Gastroesophageal sphincter (tissue), 4 donors: Measurements from ENCODE around the gene AGTR1. TPM values are rescaled to one million over a fixed set of nuclear protein-coding genes. Genes with fewer than 3 reads are reported as not detected.

Source experiments
- ATAC-seq: fragments of 150-250 bp; one replicate; pipeline ENCODE4 v1.9.1; 2016; ENCODE audit warnings: mild to moderate bottlenecking, moderate library complexity
- H3K27ac ChIP-seq, 4 donors: fragments of 200-600 bp; sonication (generic) in 3 of 4; 1 replicate in 3 of 4; 2 replicates in 1 of 4; pipeline ENCODE4 v1.5.1; 2016 to 2019
- H3K27me3 ChIP-seq: fragments of 200-600 bp; sonication (generic); one replicate; pipeline ENCODE4 v1.5.1; 2019
- H3K36me3 ChIP-seq, 2 donors: fragments of 200-600 bp; sonication (generic); one replicate each; pipeline ENCODE4 v1.5.1; 2019; ENCODE audit warnings: control low read depth in 1 of 2
- H3K4me1 ChIP-seq, 3 donors: fragments of 200-600 bp; sonication (generic); 1 replicate in 2 of 3; 2 replicates in 1 of 3; pipeline ENCODE4 v1.5.1; 2016 to 2019; ENCODE audit warnings: control low read depth in 2 of 3
- H3K4me3 ChIP-seq, 2 donors: fragments of 200-600 bp; sonication (generic); one replicate each; pipeline ENCODE4 v1.5.1; 2019; ENCODE audit warnings: mild to moderate bottlenecking in 1 of 2, moderate library complexity in 1 of 2
- H3K9me3 ChIP-seq, 3 donors: fragments of 200-600 bp; sonication (generic); one replicate each; pipeline ENCODE4 v1.5.1; 2017 to 2019; ENCODE audit warnings: control low read depth in 2 of 3
- CTCF ChIP-seq, 4 experiments: fragments of 200-600 bp in 2 of 4; fragments of 450-650 bp in 2 of 4; sonication (generic) in 1 of 4; IDR thresholded peaks; one replicate each; pipeline ENCODE4 v1.5.1; 2017 to 2019; ENCODE audit warnings: antibody characterized with exemption in 4 of 4, mild to moderate bottlenecking in 2 of 4, moderate library complexity in 2 of 4
- EP300 ChIP-seq: sonication (generic); formaldehyde crosslinking; IDR thresholded peaks from one replicate; pipeline ENCODE4 v1.6.1; 2017; ENCODE audit warnings: antibody characterized with exemption, mild to moderate bottlenecking
- POLR2A ChIP-seq, 2 donors: fragments of 450-650 bp; IDR thresholded peaks; one replicate each; pipeline ENCODE4 v1.6.1; 2017; ENCODE audit warnings: antibody characterized with exemption in 2 of 2, mild to moderate bottlenecking in 2 of 2, moderate library complexity in 1 of 2
- POLR2AphosphoS5 ChIP-seq: sonication (generic); formaldehyde crosslinking; IDR thresholded peaks from one replicate; pipeline ENCODE4 v1.6.1; 2017; ENCODE audit warnings: antibody characterized with exemption
- WGBS, 2 donors: methylation state at CpG; one replicate each; pipeline ENCODE4 v1.1.5; 2018; ENCODE audit warnings: low coverage in 1 of 2; 5-methylcytosine and 5-hydroxymethylcytosine counted together
- small RNA-seq, 4 donors: library from RNA; depleted of rRNA; stranded (forward); fragments of <200 nt; gene quantifications; one replicate each; pipeline ENCODE3, GENCODE V24; 2016
- total RNA-seq, 4 donors: library from RNA; depleted of rRNA; stranded (reverse); fragments of >200 nt; gene quantifications; one replicate each; pipeline ENCODE4 v1.1.0, GENCODE V29; 2016

Gene AGTR1
- total RNA-seq, 4 donors from 2014 or later, result 13.4 to 32.4 (median 22.0) TPM

- Histone ChIP-seq H3K4me3 (no peak overlapping the region), H3K36me3 (no peaks in the 10 kb centered on the region), H3K27me3 (no peaks in the 10 kb centered on the region), H3K4me1 (no peaks in the 10 kb centered on the region), H3K27ac (peak overlapping the region in 2 of 4 donors; percentile 27 to 41), H3K9me3 (peaks cover 0 to 8% (median 0%) of the 10 kb centered on the region in 3 donors)
- WGBS, 2 donors, result 55 to 81% methylated on average over 2 of the region's 2 CpGs
- no peak for ATAC-seq
- TF ChIP-seq POLR2AphosphoS5 (no peak), CTCF (IDR thresholded peaks at IDR 0.05) (no peak), EP300 (no peak), POLR2A (IDR thresholded peaks at IDR 0.05) (no peak)
Measured at GRCh38 chr3:148790370-148790769, 92.7 kb downstream of the AGTR1 start.

- no peaks in the 10 kb centered on the region for H3K4me1 ChIP-seq
- H3K4me3 ChIP-seq, result no peak overlapping the region
- TF ChIP-seq CTCF (IDR thresholded peaks at IDR 0.05) (no peak), POLR2A (IDR thresholded peaks at IDR 0.05) (no peak), EP300 (no peak), POLR2AphosphoS5 (no peak)
- peak; percentile 77 for ATAC-seq
- H3K27ac ChIP-seq, result peak overlapping the region in 2 of 4 donors; percentile 41
- no peaks in the 10 kb centered on the region for H3K36me3 ChIP-seq
- 54 to 61% methylated on average over 6 of the region's 6 CpGs for WGBS, 2 donors
- no peaks in the 10 kb centered on the region for H3K27me3 ChIP-seq
- peaks cover 0 to 5% (median 0%) of the 10 kb centered on the region in 3 donors for H3K9me3 ChIP-seq
Measured at GRCh38 chr3:148790851-148791735, 93.4 kb downstream of the AGTR1 start.

GRCh38 chr3:148791920-148792319 is 94.2 kb downstream of the AGTR1 start:
- TF ChIP-seq CTCF (IDR thresholded peaks at IDR 0.05) (no peak), EP300 (no peak), POLR2AphosphoS5 (no peak), POLR2A (IDR thresholded peaks at IDR 0.05) (no peak)
- Histone ChIP-seq H3K4me3 (no peak overlapping the region), H3K36me3 (no peaks in the 10 kb centered on the region), H3K9me3 (no peaks in the 10 kb centered on the region), H3K27ac (no peak overlapping the region), H3K27me3 (no peaks in the 10 kb centered on the region), H3K4me1 (no peaks in the 10 kb centered on the region)
- WGBS, 2 donors, result 88 to 91% methylated on average over 1 of the region's 1 CpG
- ATAC-seq, result no peak

GRCh38 chr3:148792516-148792915 is 94.8 kb downstream of the AGTR1 start:
- 60 to 100% methylated on average over 1 of the region's 1 CpG for WGBS, 2 donors
- TF ChIP-seq CTCF (IDR thresholded peaks at IDR 0.05), result no peak
- no peak for TF ChIP-seq POLR2A (IDR thresholded peaks at IDR 0.05)
- TF ChIP-seq EP300, result no peak
- no peak for TF ChIP-seq POLR2AphosphoS5

More at GRCh38 chr3:148792516-148792915, 94.8 kb downstream of the AGTR1 start:
- H3K27ac ChIP-seq, result no peak overlapping the region
- H3K4me3 ChIP-seq, result no peak overlapping the region
- no peaks in the 10 kb centered on the region for H3K4me1 ChIP-seq
- no peaks in the 10 kb centered on the region for H3K9me3 ChIP-seq
- H3K27me3 ChIP-seq, result no peaks in the 10 kb centered on the region
- no peak for ATAC-seq
- H3K36me3 ChIP-seq, result no peaks in the 10 kb centered on the region

Small RNAs within 50 kb of the gene (small RNA-seq; reads per million reads assigned to genes)
- 0 reads per million in 4 donors for gene RPL38P1

Other genes with a start within 250 kb of the AGTR1 start
- under 1 TPM in 1 of 4 donors, not detected in 3; 0.77 TPM for gene CPB1, start 129.9 kb downstream of the AGTR1 start, total RNA-seq
- gene CPA3, start 167.4 kb downstream of the AGTR1 start, total RNA-seq, result 10 to 100 TPM in 2 of 4 donors, 1 to 10 TPM in 2; 5.6 to 28.8 (median 12.7) TPM